Gastroesophageal sphincter (tissue), 4 donors: Measurements from ENCODE around the gene KIF17. TPM values are rescaled to one million over a fixed set of nuclear protein-coding genes. Genes with fewer than 3 reads are reported as not detected.

ENCODE experiments used
- ATAC-seq: fragments of 150-250 bp; one replicate; pipeline ENCODE4 v1.9.1; 2016; ENCODE audit warnings: mild to moderate bottlenecking, moderate library complexity
- H3K27ac ChIP-seq, 4 donors: fragments of 200-600 bp; sonication (generic) in 3 of 4; 1 replicate in 3 of 4; 2 replicates in 1 of 4; pipeline ENCODE4 v1.5.1; 2016 to 2019
- H3K27me3 ChIP-seq: fragments of 200-600 bp; sonication (generic); one replicate; pipeline ENCODE4 v1.5.1; 2019
- H3K36me3 ChIP-seq, 2 donors: fragments of 200-600 bp; sonication (generic); one replicate each; pipeline ENCODE4 v1.5.1; 2019; ENCODE audit warnings: control low read depth in 1 of 2
- H3K4me1 ChIP-seq, 3 donors: fragments of 200-600 bp; sonication (generic); 1 replicate in 2 of 3; 2 replicates in 1 of 3; pipeline ENCODE4 v1.5.1; 2016 to 2019; ENCODE audit warnings: control low read depth in 2 of 3
- H3K4me3 ChIP-seq, 2 donors: fragments of 200-600 bp; sonication (generic); one replicate each; pipeline ENCODE4 v1.5.1; 2019; ENCODE audit warnings: mild to moderate bottlenecking in 1 of 2, moderate library complexity in 1 of 2
- H3K9me3 ChIP-seq, 3 donors: fragments of 200-600 bp; sonication (generic); one replicate each; pipeline ENCODE4 v1.5.1; 2017 to 2019; ENCODE audit warnings: control low read depth in 2 of 3
- EP300 ChIP-seq: sonication (generic); formaldehyde crosslinking; IDR thresholded peaks from one replicate; pipeline ENCODE4 v1.6.1; 2017; ENCODE audit warnings: antibody characterized with exemption, mild to moderate bottlenecking
- POLR2A ChIP-seq, 2 donors: fragments of 450-650 bp; IDR thresholded peaks; one replicate each; pipeline ENCODE4 v1.6.1; 2017; ENCODE audit warnings: antibody characterized with exemption in 2 of 2, mild to moderate bottlenecking in 2 of 2, moderate library complexity in 1 of 2
- POLR2AphosphoS5 ChIP-seq: sonication (generic); formaldehyde crosslinking; IDR thresholded peaks from one replicate; pipeline ENCODE4 v1.6.1; 2017; ENCODE audit warnings: antibody characterized with exemption
- WGBS, 2 donors: methylation state at CpG; one replicate each; pipeline ENCODE4 v1.1.5; 2018; ENCODE audit warnings: low coverage in 1 of 2; 5-methylcytosine and 5-hydroxymethylcytosine counted together
- total RNA-seq, 4 donors: library from RNA; depleted of rRNA; stranded (reverse); fragments of >200 nt; gene quantifications; one replicate each; pipeline ENCODE4 v1.1.0, GENCODE V29; 2016
- TF ChIP-seq, protein P1 (sequence below), 4 experiments: fragments of 200-600 bp in 2 of 4; fragments of 450-650 bp in 2 of 4; sonication (generic) in 1 of 4; IDR thresholded peaks; one replicate each; pipeline ENCODE4 v1.5.1; 2017 to 2019; ENCODE audit warnings: antibody characterized with exemption in 4 of 4, mild to moderate bottlenecking in 2 of 4, moderate library complexity in 2 of 4

KIF17 gene
- total RNA-seq, 4 donors from 2014 or later = 0.47 to 11.8 (median 7.5) TPM

DNA sequence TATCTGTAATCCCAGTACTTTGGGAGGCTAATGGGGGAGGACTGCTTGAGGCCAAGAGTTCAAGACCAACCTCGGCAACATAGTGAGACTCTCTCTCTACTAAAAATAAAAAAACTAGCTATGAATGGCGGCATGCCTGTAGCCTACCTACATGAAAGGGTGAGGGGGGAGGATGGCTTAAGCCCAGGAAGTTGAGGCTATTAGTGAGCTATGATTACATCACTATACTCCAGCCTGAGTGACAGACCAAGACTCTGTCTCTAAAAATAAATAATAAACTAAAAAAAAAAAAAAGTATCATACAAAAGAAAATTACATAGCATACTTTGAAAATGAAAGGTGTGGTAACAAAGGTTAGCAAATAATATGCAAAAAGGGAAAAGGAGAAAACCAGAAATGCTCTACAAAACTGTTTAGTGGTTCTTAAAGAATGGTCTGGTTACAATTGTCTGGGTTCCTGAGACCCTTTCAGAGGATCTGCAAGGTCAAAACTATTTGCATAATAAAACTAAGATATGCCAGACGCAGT, 33.7 kb upstream of the KIF17 start:
- no peaks in the 10 kb centered on the region for H3K9me3 ChIP-seq
- no peaks in the 10 kb centered on the region for H3K27me3 ChIP-seq
- no peak overlapping the region for H3K27ac ChIP-seq
- 52 to 69% methylated on average over 2 to 3 of the region's 3 CpGs for WGBS, 2 donors
- TF ChIP-seq POLR2AphosphoS5 (no peak), POLR2A (IDR thresholded peaks at IDR 0.05) (no peak), EP300 (no peak)
- TF ChIP-seq, protein P1, sequence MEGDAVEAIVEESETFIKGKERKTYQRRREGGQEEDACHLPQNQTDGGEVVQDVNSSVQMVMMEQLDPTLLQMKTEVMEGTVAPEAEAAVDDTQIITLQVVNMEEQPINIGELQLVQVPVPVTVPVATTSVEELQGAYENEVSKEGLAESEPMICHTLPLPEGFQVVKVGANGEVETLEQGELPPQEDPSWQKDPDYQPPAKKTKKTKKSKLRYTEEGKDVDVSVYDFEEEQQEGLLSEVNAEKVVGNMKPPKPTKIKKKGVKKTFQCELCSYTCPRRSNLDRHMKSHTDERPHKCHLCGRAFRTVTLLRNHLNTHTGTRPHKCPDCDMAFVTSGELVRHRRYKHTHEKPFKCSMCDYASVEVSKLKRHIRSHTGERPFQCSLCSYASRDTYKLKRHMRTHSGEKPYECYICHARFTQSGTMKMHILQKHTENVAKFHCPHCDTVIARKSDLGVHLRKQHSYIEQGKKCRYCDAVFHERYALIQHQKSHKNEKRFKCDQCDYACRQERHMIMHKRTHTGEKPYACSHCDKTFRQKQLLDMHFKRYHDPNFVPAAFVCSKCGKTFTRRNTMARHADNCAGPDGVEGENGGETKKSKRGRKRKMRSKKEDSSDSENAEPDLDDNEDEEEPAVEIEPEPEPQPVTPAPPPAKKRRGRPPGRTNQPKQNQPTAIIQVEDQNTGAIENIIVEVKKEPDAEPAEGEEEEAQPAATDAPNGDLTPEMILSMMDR (IDR thresholded peaks at IDR 0.05) = no peak
- peaks cover 0 to 97% of the 10 kb centered on the region in 2 donors for H3K36me3 ChIP-seq
- no peak for ATAC-seq
- H3K4me1 ChIP-seq = no peaks in the 10 kb centered on the region
- H3K4me3 ChIP-seq = no peak overlapping the region

DNA sequence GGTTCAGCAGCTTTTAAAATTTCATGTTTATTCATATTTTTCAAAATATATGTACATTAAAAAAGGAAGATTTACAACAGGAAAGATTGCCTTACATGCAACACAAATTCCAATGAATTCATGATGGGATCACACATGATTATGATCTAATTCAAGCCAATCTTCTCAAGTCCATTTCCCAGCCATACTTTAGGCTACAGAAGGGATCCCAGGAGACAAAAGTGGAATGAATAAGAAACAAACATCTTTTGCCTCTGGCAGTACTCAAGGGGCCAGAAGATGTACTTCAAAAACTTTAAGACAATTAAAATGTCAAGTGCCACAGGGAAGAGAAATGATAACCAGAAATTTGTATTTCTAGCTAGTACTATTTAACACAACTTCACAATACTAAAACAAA, 24.9 kb upstream of the KIF17 start:
- Histone ChIP-seq H3K9me3 (no peaks in the 10 kb centered on the region), H3K36me3 (peaks cover 6 to 98% of the 10 kb centered on the region in 2 donors)
- no peak for ATAC-seq

DNA sequence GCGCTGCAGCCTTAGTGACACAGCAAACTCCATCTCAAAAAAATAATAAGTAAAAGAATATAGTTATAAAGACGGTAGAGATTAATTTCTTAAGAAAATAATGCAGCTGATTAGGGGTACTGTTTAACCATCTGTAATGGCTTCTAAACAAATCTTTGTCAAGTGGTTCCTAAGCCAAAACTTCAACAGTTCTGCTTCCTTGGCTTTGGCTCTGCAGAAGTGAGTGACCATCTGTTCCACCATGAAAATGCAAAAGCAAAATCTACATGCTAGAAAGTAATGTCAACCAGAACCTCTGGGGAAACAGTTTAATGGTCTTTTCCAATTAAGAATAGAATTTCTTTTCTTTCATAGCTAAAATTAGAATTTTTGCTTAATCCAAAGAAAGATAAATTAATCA, 23.0 kb upstream of the KIF17 start:
- no peaks in the 10 kb centered on the region for H3K4me1 ChIP-seq
- no peak for ATAC-seq
- 64% methylated on average over 2 of the region's 2 CpGs for WGBS, 2 donors
- TF ChIP-seq POLR2A (IDR thresholded peaks at IDR 0.05) = no peak
- no peak for TF ChIP-seq EP300
- TF ChIP-seq, protein P1 (IDR thresholded peaks at IDR 0.05) = no peak
- TF ChIP-seq POLR2AphosphoS5 = no peak
- no peaks in the 10 kb centered on the region for H3K27me3 ChIP-seq
- no peaks in the 10 kb centered on the region for H3K9me3 ChIP-seq
- H3K4me3 ChIP-seq = no peak overlapping the region
- H3K36me3 ChIP-seq = peaks cover 6 to 88% of the 10 kb centered on the region in 2 donors
- no peak overlapping the region for H3K27ac ChIP-seq

More for the DNA sequence above, 24.9 kb upstream of the KIF17 start:
- TF ChIP-seq POLR2AphosphoS5 = no peak
- TF ChIP-seq EP300 = no peak
- TF ChIP-seq, protein P1 (IDR thresholded peaks at IDR 0.05) = no peak
- TF ChIP-seq POLR2A (IDR thresholded peaks at IDR 0.05) = no peak
- no peak overlapping the region for H3K4me3 ChIP-seq
- H3K4me1 ChIP-seq = no peaks in the 10 kb centered on the region
- no peak overlapping the region for H3K27ac ChIP-seq
- H3K27me3 ChIP-seq = no peaks in the 10 kb centered on the region

DNA sequence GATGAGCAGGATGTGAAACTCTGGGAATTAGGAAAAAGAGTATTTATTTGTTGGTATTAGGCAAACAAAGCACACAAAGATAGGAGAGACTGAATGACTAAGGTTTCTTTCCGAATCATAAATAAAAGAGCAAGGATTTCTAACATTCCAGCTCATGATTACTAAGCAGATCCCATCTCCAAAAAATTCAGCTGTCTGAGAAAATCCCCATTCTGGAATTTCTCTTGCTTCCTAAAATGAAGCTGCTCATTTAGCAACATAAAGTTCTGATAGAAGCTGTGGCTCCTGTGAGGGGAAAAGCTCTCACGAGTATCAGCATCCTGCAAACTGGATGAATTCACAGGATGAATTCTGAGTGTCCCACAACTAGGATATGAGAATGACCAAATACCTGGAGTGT, 21.4 kb upstream of the KIF17 start:
- ATAC-seq = no peak
- TF ChIP-seq, protein P1 (IDR thresholded peaks at IDR 0.05) = no peak
- TF ChIP-seq POLR2A (IDR thresholded peaks at IDR 0.05) (no peak), EP300 (no peak), POLR2AphosphoS5 (no peak)
- Histone ChIP-seq H3K9me3 (no peaks in the 10 kb centered on the region), H3K27ac (peak overlapping the region in 3 of 4 donors; percentile 14 to 22 (median 20)), H3K4me1 (no peaks in the 10 kb centered on the region), H3K4me3 (no peak overlapping the region), H3K27me3 (no peaks in the 10 kb centered on the region), H3K36me3 (peaks cover 0 to 72% of the 10 kb centered on the region in 2 donors)
- WGBS, 2 donors = 30 to 46% methylated on average over 2 of the region's 2 CpGs

DNA sequence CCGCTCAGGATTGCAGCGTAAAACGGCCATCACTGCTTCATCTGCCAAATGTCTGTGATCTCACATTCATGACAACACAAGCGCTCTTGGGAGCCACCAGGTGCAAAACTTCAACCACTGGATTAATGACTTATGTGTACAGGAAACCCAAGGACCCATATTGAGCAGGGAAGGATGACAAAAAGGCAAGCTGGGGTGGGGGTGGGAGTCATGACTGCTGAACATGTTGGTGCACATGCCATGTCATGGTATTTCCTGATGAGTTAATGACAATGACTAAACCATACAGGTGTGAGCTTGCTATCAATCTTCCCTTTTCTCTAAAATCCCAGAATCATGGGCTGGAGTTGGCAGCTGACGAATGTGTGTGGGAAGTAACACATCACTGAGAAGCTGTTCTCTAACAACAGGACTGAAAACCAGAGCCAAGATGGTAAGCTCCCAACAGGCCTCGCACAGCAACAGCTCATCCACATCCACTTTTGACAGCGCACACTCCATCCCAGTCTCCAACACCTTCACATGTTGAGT, 17.8 kb upstream of the KIF17 start:
- H3K27ac ChIP-seq = peak overlapping the region in 1 of 4 donors; percentile 10
- ATAC-seq = no peak
- WGBS, 2 donors = 53 to 79% methylated on average over 5 to 7 of the region's 7 CpGs

More for the DNA sequence above, 17.8 kb upstream of the KIF17 start:
- Histone ChIP-seq H3K4me1 (peaks cover 0 to 30% (median 12%) of the 10 kb centered on the region in 3 donors), H3K27me3 (peaks cover 16% of the 10 kb centered on the region), H3K4me3 (no peak overlapping the region), H3K9me3 (no peaks in the 10 kb centered on the region), H3K36me3 (peaks cover 0 to 37% of the 10 kb centered on the region in 2 donors)
- TF ChIP-seq POLR2A (IDR thresholded peaks at IDR 0.05) (no peak), POLR2AphosphoS5 (no peak), EP300 (no peak)
- TF ChIP-seq, protein P1 (IDR thresholded peaks at IDR 0.05) = no peak
